Measurements from ENCODE around the gene HS3ST2. TPM values are rescaled to one million over a fixed set of nuclear protein-coding genes. Genes with fewer than 3 reads are reported as not detected.

Gene HS3ST2
- total and polyA plus RNA-seq, 3 donors from 2014 or later, result 0.87 to 4.4 (median 0.88) TPM

GRCh38 chr16:22855231-22855630 is 41.3 kb downstream of the HS3ST2 start:
- intact Hi-C loops (cut with DNase I; ENCODE audit: low total_unique reads), result no loop called here
- no peaks in the 10 kb centered on the region for H3K9me3 ChIP-seq
- no peaks in the 10 kb centered on the region for H3K36me3 ChIP-seq (ENCODE audit: low read depth, missing control alignments)
- H3K4me1 ChIP-seq, result no peaks in the 10 kb centered on the region
- H3K27me3 ChIP-seq, result no peaks in the 10 kb centered on the region
- H3K27ac ChIP-seq, result no peak overlapping the region
- no peak overlapping the region for H3K4me3 ChIP-seq
- no peak for DNase-seq
- TF ChIP-seq POLR2A (IDR thresholded peaks at IDR 0.05) (no peak), CTCF (IDR thresholded peaks at IDR 0.05) (no peak)
- WGBS, 2 donors, result 70 to 73% methylated on average over 2 of the region's 2 CpGs

- Histone ChIP-seq H3K36me3 (ENCODE audit: low read depth, missing control alignments) (no peaks in the 10 kb centered on the region), H3K9me3 (no peaks in the 10 kb centered on the region), H3K4me1 (no peaks in the 10 kb centered on the region), H3K4me3 (no peak overlapping the region), H3K27ac (no peak overlapping the region), H3K27me3 (no peaks in the 10 kb centered on the region)
- WGBS, 2 donors, result 80 to 90% methylated on average over 12 of the region's 12 CpGs
- intact Hi-C loops (cut with DNase I; ENCODE audit: low total_unique reads), result no loop called here
- DNase-seq, result no peak
- no peak for TF ChIP-seq CTCF (IDR thresholded peaks at IDR 0.05)
- TF ChIP-seq POLR2A (IDR thresholded peaks at IDR 0.05), result no peak
Observed at GRCh38 chr16:22857296-22858025, 43.5 kb downstream of the HS3ST2 start.

- DNase-seq, result no peak
- Histone ChIP-seq H3K9me3 (no peaks in the 10 kb centered on the region), H3K4me3 (no peak overlapping the region), H3K36me3 (ENCODE audit: low read depth, missing control alignments) (no peaks in the 10 kb centered on the region), H3K4me1 (no peaks in the 10 kb centered on the region), H3K27me3 (no peaks in the 10 kb centered on the region), H3K27ac (no peak overlapping the region)
- no peak for TF ChIP-seq CTCF (IDR thresholded peaks at IDR 0.05)
- no peak for TF ChIP-seq POLR2A (IDR thresholded peaks at IDR 0.05)
- intact Hi-C loops (cut with DNase I; ENCODE audit: low total_unique reads), result no loop called here
- WGBS, 2 donors, result 87 to 94% methylated on average over 4 of the region's 4 CpGs
Observed at GRCh38 chr16:22859925-22860324, 46.0 kb downstream of the HS3ST2 start.

- no peak for DNase-seq
Observed at GRCh38 chr16:22861580-22861979, 47.6 kb downstream of the HS3ST2 start.

More at GRCh38 chr16:22861580-22861979, 47.6 kb downstream of the HS3ST2 start:
- Histone ChIP-seq H3K9me3 (no peaks in the 10 kb centered on the region), H3K27me3 (no peaks in the 10 kb centered on the region), H3K36me3 (ENCODE audit: low read depth, missing control alignments) (no peaks in the 10 kb centered on the region), H3K4me3 (no peak overlapping the region), H3K4me1 (no peaks in the 10 kb centered on the region), H3K27ac (no peak overlapping the region)
- intact Hi-C loops (cut with DNase I; ENCODE audit: low total_unique reads), result no loop called here
- no peak for TF ChIP-seq CTCF (IDR thresholded peaks at IDR 0.05)
- TF ChIP-seq POLR2A (IDR thresholded peaks at IDR 0.05), result no peak
- 91 to 95% methylated on average over 3 of the region's 3 CpGs for WGBS, 2 donors

Data from testis (tissue), 3 donors.